ENCODE results near the gene ZNF653. TPM values are rescaled to one million over a fixed set of nuclear protein-coding genes. Genes with fewer than 3 reads are reported as not detected.
A peak's percentile ranks its signal among the peaks of the same experiment; 100 is the strongest.

The ZNF653 gene
- total and polyA plus RNA-seq, 9 of the 15 experiments (the other 6 are each of a cell fraction or from before 2014, with no cell fraction given): 1.6 to 8.0 (median 4.2) TPM; not detected in 2

DNA sequence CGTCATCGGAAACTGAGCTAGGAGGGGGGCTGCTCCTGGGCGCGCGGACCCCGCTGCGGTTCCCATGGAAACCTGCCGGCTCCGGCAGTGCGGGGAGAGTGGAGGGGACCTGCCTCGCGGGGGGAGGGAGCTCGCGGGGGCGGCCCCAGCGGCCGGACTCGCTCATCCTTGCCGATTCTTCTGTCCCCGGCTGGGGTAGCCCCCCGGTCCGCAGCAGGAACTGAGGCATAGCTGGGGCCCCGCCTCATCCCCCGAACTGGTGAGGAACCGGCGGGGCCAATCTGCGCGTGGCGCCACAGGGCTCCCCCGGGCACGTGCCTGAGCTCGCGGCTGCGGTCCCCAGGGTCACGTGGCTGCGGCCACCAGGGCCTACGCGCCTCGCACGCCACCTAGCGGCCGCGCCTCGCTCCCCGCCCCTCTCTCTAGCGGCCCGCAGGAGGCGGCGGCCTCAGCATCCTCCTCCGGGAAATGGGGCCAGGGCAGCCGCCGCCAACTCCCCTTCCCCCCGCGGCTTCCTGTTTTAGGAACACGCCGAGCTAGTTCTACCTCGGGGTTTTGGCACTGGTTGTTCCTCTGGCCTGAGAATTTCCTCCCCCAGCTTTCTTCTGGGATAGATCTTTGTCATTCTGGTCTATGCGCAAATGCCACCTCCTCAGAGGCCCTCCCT lies 23.1 kb downstream of the ZNF653 start (continued):
- TF ChIP-seq TFE3 (CRISPR knock-in tag; IDR thresholded peaks at IDR 0.05): peak; percentile 96
- 0 out of 2 replicates have a peak, but pooled peaks have one; percentile 63 for TF ChIP-seq PRMT5 (CRISPR knock-in tag; IDR thresholded peaks at IDR 0.05)
- no peak for TF ChIP-seq HNRNPK (IDR thresholded peaks at IDR 0.05; ENCODE audit: low read depth, low read length, poor library complexity, severe bottlenecking)
- no peak for TF ChIP-seq ZNF644 (tag; IDR thresholded peaks at IDR 0.05; ENCODE audit: low read depth)
- no peak for TF ChIP-seq ZNF512 (tag; IDR thresholded peaks at IDR 0.05)
- TF ChIP-seq GABPB1 (CRISPR knock-in tag; IDR thresholded peaks at IDR 0.05): peak; percentile 89
- 0 out of 2 replicates have a peak, but pooled peaks have one; percentile 34 for TF ChIP-seq HDAC2 (IDR thresholded peaks at IDR 0.05)
- 0 out of 2 replicates have a peak, but pooled peaks have one; percentile 39 for TF ChIP-seq ZNF584 (CRISPR knock-in tag; IDR thresholded peaks at IDR 0.05; ENCODE audit: low read depth)
- peak; percentile 79; the same call in 1 of the 2 replicates for TF ChIP-seq IRF2 (CRISPR knock-in tag; IDR thresholded peaks at IDR 0.05)
- TF ChIP-seq AFF4 (CRISPR knock-in tag; IDR thresholded peaks at IDR 0.05): peak; percentile 98
- peak; percentile 94 for TF ChIP-seq KLF13 (tag; IDR thresholded peaks at IDR 0.05; ENCODE audit: borderline replicate concordance, low read depth)
- TF ChIP-seq ZFX (CRISPR knock-in tag; IDR thresholded peaks at IDR 0.05): peak; percentile 81
- TF ChIP-seq, protein P1, sequence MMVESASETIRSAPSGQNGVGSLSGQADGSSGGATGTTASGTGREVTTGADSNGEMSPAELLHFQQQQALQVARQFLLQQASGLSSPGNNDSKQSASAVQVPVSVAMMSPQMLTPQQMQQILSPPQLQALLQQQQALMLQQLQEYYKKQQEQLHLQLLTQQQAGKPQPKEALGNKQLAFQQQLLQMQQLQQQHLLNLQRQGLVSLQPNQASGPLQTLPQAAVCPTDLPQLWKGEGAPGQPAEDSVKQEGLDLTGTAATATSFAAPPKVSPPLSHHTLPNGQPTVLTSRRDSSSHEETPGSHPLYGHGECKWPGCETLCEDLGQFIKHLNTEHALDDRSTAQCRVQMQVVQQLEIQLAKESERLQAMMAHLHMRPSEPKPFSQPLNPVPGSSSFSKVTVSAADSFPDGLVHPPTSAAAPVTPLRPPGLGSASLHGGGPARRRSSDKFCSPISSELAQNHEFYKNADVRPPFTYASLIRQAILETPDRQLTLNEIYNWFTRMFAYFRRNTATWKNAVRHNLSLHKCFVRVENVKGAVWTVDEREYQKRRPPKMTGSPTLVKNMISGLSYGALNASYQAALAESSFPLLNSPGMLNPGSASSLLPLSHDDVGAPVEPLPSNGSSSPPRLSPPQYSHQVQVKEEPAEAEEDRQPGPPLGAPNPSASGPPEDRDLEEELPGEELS (CRISPR knock-in tag; IDR thresholded peaks at IDR 0.05; ENCODE audit: borderline replicate concordance): peak; percentile 100
- TF ChIP-seq ZNF384 (IDR thresholded peaks at IDR 0.05; ENCODE audit: low read depth, low read length): peak; percentile 50; the same call in 1 of the 2 replicates

All from K562 (cell line).